PC-9 (cell line): ENCODE data around the gene ELAVL4. TPM values are rescaled to one million over a fixed set of nuclear protein-coding genes. Genes with fewer than 3 reads are reported as not detected.

ENCODE experiments used
- BruUV-seq: library from RNA; stranded (reverse); fragments of 400-500 nt; replicated peaks from 2 replicates; lab custom pipeline; 2021; lab: Mats Ljungman, UMichigan
- CTCF ChIA-PET: fragments of 300-600 bp; sonication (Branson Sonifier 250); formaldehyde crosslinking; loops from one replicate; lab custom pipeline; 2022; ENCODE audit warnings: antibody characterized with exemption; lab: Charles Lee
- POLR2A ChIA-PET: fragments of 300-600 bp; sonication (Branson Sonifier 250); formaldehyde crosslinking; loops from one replicate; lab custom pipeline; 2022; ENCODE audit warnings: antibody characterized with exemption; ENCODE audit not compliant: unreplicated experiment; lab: Charles Lee
- DNase-seq, 2 experiments: peaks; one replicate each; pipeline versions ENCODE4 v3.0.0 to v3.0.0-alpha.2; 2015 to 2022; ENCODE audit warnings: mixed read lengths in 1 of 2
- H2AFZ ChIP-seq: fragments of 200-600 bp; sonication (generic); 2 replicates; pipeline ENCODE4 v1.8.1; 2017; ENCODE audit warnings: antibody characterized with exemption
- H3F3A ChIP-seq: fragments of 200-600 bp; sonication (generic); 2 replicates; pipeline ENCODE4 v1.8.1; 2017; ENCODE audit warnings: antibody characterized with exemption, mild to moderate bottlenecking, low read depth; ENCODE audit not compliant: insufficient read depth
- H3K27ac ChIP-seq: fragments of 200-600 bp; sonication (generic); 2 replicates; pipeline ENCODE4 v1.6.1; 2016; ENCODE audit warnings: mixed run types
- H3K27me3 ChIP-seq: fragments of 200-600 bp; sonication (generic); 2 replicates; pipeline ENCODE4 v1.6.1; 2016; ENCODE audit warnings: low read depth, mixed run types; ENCODE audit not compliant: insufficient read depth
- H3K36me3 ChIP-seq: fragments of 200-600 bp; sonication (generic); 2 replicates; pipeline ENCODE4 v1.6.1; 2016; ENCODE audit warnings: low read depth, mixed run types
- H3K4me1 ChIP-seq: fragments of 200-600 bp; sonication (generic); replicated peaks from 2 replicates; pipeline ENCODE4 v1.6.1; 2016; ENCODE audit warnings: mixed run types; ENCODE audit not compliant: insufficient read depth
- H3K4me2 ChIP-seq: fragments of 200-600 bp; sonication (generic); 2 replicates; pipeline ENCODE4 v1.6.1; 2017; ENCODE audit warnings: mixed run types
- H3K4me3 ChIP-seq: fragments of 200-600 bp; sonication (generic); 2 replicates; pipeline ENCODE4 v1.6.1; 2016; ENCODE audit warnings: mixed run types
- H3K79me2 ChIP-seq: fragments of 200-600 bp; sonication (generic); 2 replicates; pipeline ENCODE4 v1.6.1; 2017; ENCODE audit warnings: low read depth, mixed run types
- H3K9me2 ChIP-seq: fragments of 200-600 bp; sonication (generic); 2 replicates; pipeline ENCODE4 v1.8.1; 2017; ENCODE audit warnings: mild to moderate bottlenecking; ENCODE audit not compliant: insufficient read depth
- H3K9me3 ChIP-seq: fragments of 200-600 bp; sonication (generic); 2 replicates; pipeline ENCODE4 v1.8.1; 2016; ENCODE audit warnings: low read depth; ENCODE audit not compliant: insufficient read depth
- H4K20me1 ChIP-seq: fragments of 200-600 bp; sonication (generic); 2 replicates; pipeline ENCODE4 v1.8.1; 2017; ENCODE audit not compliant: insufficient read depth
- EZH2 ChIP-seq: fragments of 200-600 bp; sonication (generic); IDR thresholded peaks from 2 replicates; pipeline ENCODE4 v1.8.0; 2017; ENCODE audit warnings: antibody characterized with exemption, low read depth
- intact Hi-C: fragments of 100-400 bp; cut with micrococcal nuclease; formaldehyde crosslinking; loops from one replicate; pipeline ENCODE4 v1.10.0; 2022; ENCODE audit not compliant: unreplicated experiment
- total RNA-seq: library from RNA; stranded (reverse); gene quantifications from 2 replicates; pipeline ENCODE4 v1.2.3, GENCODE V29; 2021
- TF ChIP-seq, protein P1 (sequence below): fragments of 200-600 bp; sonication (generic); conservative IDR thresholded peaks from 2 replicates; pipeline ENCODE4 v1.6.1; 2017; ENCODE audit warnings: mixed run types, antibody characterized with exemption, mild to moderate bottlenecking, moderate library complexity

ELAVL4 gene
- total RNA-seq, 1 experiment from 2014 or later: not detected

DNA sequence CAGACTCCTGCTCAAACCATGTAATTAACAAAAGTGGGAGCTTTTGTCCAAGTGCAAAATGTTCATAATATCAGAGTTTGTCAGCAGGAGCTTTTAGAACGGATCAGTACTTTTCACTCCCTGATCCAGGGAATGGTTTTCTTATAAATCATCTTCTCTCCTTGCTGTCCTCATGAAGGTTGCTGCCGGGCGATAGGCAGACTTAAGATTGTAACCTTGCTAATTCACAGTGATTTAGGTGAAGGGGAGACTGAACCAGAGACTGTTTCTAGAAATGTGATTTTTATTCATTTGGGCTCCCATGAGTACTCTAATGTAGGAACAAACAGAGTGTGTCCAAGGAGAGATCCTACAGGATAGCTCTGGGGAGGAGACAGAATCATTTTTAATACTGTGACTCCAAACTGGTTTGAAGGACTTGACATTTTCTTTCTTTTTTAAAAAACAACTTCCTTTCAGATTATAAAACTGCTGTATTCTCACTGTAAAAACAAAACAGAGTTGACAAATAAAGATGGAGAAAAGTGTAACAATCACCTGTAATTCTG is 23.7 kb downstream of the ELAVL4 start:
- H3K4me2 ChIP-seq: no peak overlapping the region
- no TSS peak for BruUV-seq
- H3K4me3 ChIP-seq: no peak overlapping the region
- TF ChIP-seq, protein P1, sequence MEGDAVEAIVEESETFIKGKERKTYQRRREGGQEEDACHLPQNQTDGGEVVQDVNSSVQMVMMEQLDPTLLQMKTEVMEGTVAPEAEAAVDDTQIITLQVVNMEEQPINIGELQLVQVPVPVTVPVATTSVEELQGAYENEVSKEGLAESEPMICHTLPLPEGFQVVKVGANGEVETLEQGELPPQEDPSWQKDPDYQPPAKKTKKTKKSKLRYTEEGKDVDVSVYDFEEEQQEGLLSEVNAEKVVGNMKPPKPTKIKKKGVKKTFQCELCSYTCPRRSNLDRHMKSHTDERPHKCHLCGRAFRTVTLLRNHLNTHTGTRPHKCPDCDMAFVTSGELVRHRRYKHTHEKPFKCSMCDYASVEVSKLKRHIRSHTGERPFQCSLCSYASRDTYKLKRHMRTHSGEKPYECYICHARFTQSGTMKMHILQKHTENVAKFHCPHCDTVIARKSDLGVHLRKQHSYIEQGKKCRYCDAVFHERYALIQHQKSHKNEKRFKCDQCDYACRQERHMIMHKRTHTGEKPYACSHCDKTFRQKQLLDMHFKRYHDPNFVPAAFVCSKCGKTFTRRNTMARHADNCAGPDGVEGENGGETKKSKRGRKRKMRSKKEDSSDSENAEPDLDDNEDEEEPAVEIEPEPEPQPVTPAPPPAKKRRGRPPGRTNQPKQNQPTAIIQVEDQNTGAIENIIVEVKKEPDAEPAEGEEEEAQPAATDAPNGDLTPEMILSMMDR: no peak
- TF ChIP-seq EZH2: no peak
- H3F3A ChIP-seq: no peaks in the 10 kb centered on the region
- intact Hi-C loops: no loop called here
- no peaks in the 10 kb centered on the region for H3K9me3 ChIP-seq
- H3K36me3 ChIP-seq: no peaks in the 10 kb centered on the region
- H3K9me2 ChIP-seq: no peaks in the 10 kb centered on the region
- ChIA-PET CTCF (no interaction called here), POLR2A (no interaction called here)
- H3K27me3 ChIP-seq: no peaks in the 10 kb centered on the region
- H3K79me2 ChIP-seq: no peaks in the 10 kb centered on the region
- no peaks in the 10 kb centered on the region for H3K4me1 ChIP-seq
- DNase-seq: no peak
- H4K20me1 ChIP-seq: no peaks in the 10 kb centered on the region
- H3K27ac ChIP-seq: no peak overlapping the region
- H2AFZ ChIP-seq: no peak overlapping the region

DNA sequence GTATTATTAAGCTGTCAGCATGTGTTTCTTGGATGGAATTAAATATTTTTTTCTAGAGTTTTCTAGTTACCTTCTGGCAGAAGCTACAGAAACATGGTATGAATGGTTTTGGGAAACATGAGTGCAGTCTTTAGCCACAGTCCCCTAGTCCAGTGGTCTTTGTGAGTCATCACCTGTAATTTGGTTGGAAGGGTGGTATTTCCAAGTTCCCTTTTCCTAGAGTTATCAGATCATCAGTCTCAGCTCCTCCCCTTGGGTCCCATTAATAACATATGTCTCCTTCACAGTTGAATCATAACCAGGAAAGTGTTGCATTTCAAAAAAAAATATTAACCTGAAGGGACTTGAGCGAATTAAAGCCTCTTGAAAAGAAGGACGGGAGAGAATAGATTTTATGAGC is 27.0 kb downstream of the ELAVL4 start:
- no peaks in the 10 kb centered on the region for H3K9me3 ChIP-seq
- ChIA-PET POLR2A (no interaction called here), CTCF (no interaction called here)
- H3K4me3 ChIP-seq: no peak overlapping the region
- TF ChIP-seq EZH2: no peak
- TF ChIP-seq, protein P1: no peak
- H3K4me1 ChIP-seq: no peaks in the 10 kb centered on the region
- no peak overlapping the region for H3K4me2 ChIP-seq
- H3K36me3 ChIP-seq: no peaks in the 10 kb centered on the region
- H3K79me2 ChIP-seq: no peaks in the 10 kb centered on the region
- no peak for DNase-seq
- no peaks in the 10 kb centered on the region for H3K9me2 ChIP-seq
- intact Hi-C loops: no loop called here
- H4K20me1 ChIP-seq: no peaks in the 10 kb centered on the region
- H3K27me3 ChIP-seq: no peaks in the 10 kb centered on the region
- no peak overlapping the region for H2AFZ ChIP-seq
- H3F3A ChIP-seq: no peaks in the 10 kb centered on the region
- no peak overlapping the region for H3K27ac ChIP-seq
- no TSS peak for BruUV-seq

DNA sequence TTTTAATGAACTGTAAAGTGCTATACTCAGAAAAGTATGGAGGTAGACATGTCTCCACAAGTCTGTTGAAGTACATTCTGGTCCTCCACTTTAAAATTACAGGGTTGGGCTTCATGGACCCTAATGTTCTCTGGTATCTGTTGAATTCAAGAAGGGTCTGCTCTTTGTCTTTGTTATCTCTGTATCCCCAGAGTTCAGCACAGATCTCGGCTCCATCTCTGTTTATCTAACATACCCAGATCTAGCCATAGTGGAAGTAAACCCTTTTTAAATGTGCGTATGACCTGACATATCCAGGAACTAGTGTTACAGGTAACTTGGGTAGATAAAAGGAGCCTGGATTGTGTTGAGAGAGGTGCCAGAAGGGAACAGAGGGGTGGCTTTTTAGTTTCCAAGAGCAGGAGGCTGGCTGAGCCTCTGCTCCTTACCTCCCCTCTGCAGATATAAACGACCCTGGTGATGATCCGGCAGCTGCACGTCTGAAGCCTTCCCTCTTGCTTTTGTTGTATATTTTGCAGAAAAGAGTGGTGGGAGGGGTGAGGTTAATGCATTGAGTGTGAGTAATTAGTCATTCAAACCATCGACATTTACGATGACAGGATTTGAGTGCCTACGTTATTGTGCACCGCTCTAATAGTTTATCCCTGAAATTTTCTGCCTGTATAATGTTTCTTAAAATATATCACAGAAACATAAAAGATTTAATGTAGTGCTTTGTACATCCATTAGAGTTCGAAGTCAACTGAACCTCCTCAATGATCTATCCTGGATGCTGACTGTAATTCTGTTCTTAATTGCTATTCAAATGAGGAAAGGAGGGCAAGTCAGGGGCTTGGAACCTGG is 30.8 kb downstream of the ELAVL4 start:
- H3K4me1 ChIP-seq: no peaks in the 10 kb centered on the region

More for the DNA sequence above, 30.8 kb downstream of the ELAVL4 start:
- BruUV-seq: no TSS peak
- Histone ChIP-seq H4K20me1 (no peaks in the 10 kb centered on the region), H3K27me3 (0 out of 2 replicates have a peak, but pooled peaks cover 4% of the 10 kb centered on the region), H3F3A (no peaks in the 10 kb centered on the region), H3K36me3 (no peaks in the 10 kb centered on the region), H3K4me3 (no peak overlapping the region), H3K9me3 (no peaks in the 10 kb centered on the region), H2AFZ (no peak overlapping the region), H3K4me2 (no peak overlapping the region), H3K9me2 (no peaks in the 10 kb centered on the region), H3K79me2 (no peaks in the 10 kb centered on the region), H3K27ac (no peak overlapping the region)
- CTCF ChIA-PET: no interaction called here
- TF ChIP-seq EZH2: no peak
- TF ChIP-seq, protein P1: no peak
- intact Hi-C loops: no loop called here
- DNase-seq: no peak
- POLR2A ChIA-PET: no interaction called here
